A549 (cell line): ENCODE data around the gene KIF1A. TPM values are rescaled to one million over a fixed set of nuclear protein-coding genes. Genes with fewer than 3 reads are reported as not detected.
A peak's percentile ranks its signal among the peaks of the same experiment; 100 is the strongest.

Experiments
- ATAC-seq, 2 experiments: fragments of 200-7000 bp in 1 of 2; fragments of >200 bp in 1 of 2; cut with Nextera tagmentation in 1 of 2; cut with Tn5 transposase in 1 of 2; 3 replicates each; pipeline versions ENCODE4 v1.8.0 to v1.9.1; 2018 to 2020; ENCODE audit warnings: mild to moderate bottlenecking in 1 of 2, moderate library complexity in 1 of 2
- CTCF ChIA-PET: fragments of 300-600 bp; sonication (Branson Sonifier 250); formaldehyde crosslinking; extraction: SDS; loops from one replicate; lab custom pipeline; 2021; ENCODE audit warnings: antibody characterized with exemption, inconsistent platforms; lab: Yijun Ruan, JAX
- POLR2A ChIA-PET: fragments of 350-600 bp; formaldehyde crosslinking; extraction: SDS; loops from one replicate; lab custom pipeline; 2021; ENCODE audit warnings: antibody characterized with exemption, inconsistent platforms; lab: Yijun Ruan, JAX
- DNase-seq, 2 experiments: peaks; one replicate each; pipeline versions ENCODE4 v3.0.0 to v3.0.0-alpha.2; 2011 to 2016; ENCODE audit warnings: low read depth in 1 of 2, low spot score in 1 of 2
- FAIRE-seq: peaks from 2 replicates; lab custom pipeline; 2011; peaks lifted over from hg19 to GRCh38; lab: Jason Lieb, UNC
- H3K27ac ChIP-seq, 2 experiments: fragments of >200 bp; sonication (Bioruptor Twin); formaldehyde crosslinking; 3 replicates each; pipeline ENCODE4 v1.5.1; 2016 to 2017
- H3K4me1 ChIP-seq: fragments of >200 bp; sonication (Bioruptor Twin); formaldehyde crosslinking; 3 replicates; pipeline ENCODE4 v1.6.1; 2016
- H3K4me2 ChIP-seq: fragments of >200 bp; sonication (Bioruptor Twin); formaldehyde crosslinking; 3 replicates; pipeline ENCODE4 v1.6.1; 2016
- H3K4me3 ChIP-seq: fragments of >200 bp; sonication (Bioruptor Twin); formaldehyde crosslinking; 3 replicates; pipeline ENCODE4 v1.5.1; 2016
- H3K9me3 ChIP-seq: fragments of >200 bp; sonication (Bioruptor Twin); formaldehyde crosslinking; 3 replicates; pipeline ENCODE4 v1.6.1; 2016
- CBX8 ChIP-seq: fragments of 200-600 bp; sonication (generic); IDR thresholded peaks from 2 replicates; pipeline ENCODE4 v1.6.1; 2016
- CEBPB ChIP-seq, 2 experiments: fragments of >200 bp in 1 of 2; sonication (Bioruptor Twin) in 1 of 2; formaldehyde crosslinking in 1 of 2; IDR thresholded peaks; 2 replicates each; pipeline ENCODE4 v1.6.1; 2012 to 2016
- CHD4 ChIP-seq: fragments of 200-600 bp; sonication (generic); IDR thresholded peaks from 2 replicates; pipeline ENCODE4 v1.6.1; 2016; ENCODE audit warnings: antibody characterized with exemption, mild to moderate bottlenecking, borderline replicate concordance
- EHMT2 ChIP-seq: fragments of 200-600 bp; sonication (generic); IDR thresholded peaks from 2 replicates; pipeline ENCODE4 v1.6.1; 2016; ENCODE audit warnings: antibody characterized with exemption, low read depth, mild to moderate bottlenecking, moderate library complexity
- FOSL2 ChIP-seq, 2 experiments: fragments of 450-650 bp in 1 of 2; fragments of >200 bp in 1 of 2; sonication (Bioruptor Twin) in 1 of 2; formaldehyde crosslinking; IDR thresholded peaks; 2 replicates each; pipeline versions ENCODE4 v1.5.0 to v1.6.1; 2016 to 2020; ENCODE audit warnings: mild to moderate bottlenecking in 1 of 2, moderate library complexity in 1 of 2
- HEYL ChIP-seq: fragments of 250-450 bp; sonication (Bioruptor Pico); IDR thresholded peaks from 2 replicates; pipeline ENCODE4 v1.8.0; 2021; ENCODE audit warnings: mild to moderate bottlenecking, moderate library complexity
- HOXB13 ChIP-seq: fragments of 250-450 bp; sonication (Bioruptor Pico); IDR thresholded peaks from 2 replicates; pipeline ENCODE4 v1.5.0; 2020; ENCODE audit warnings: low read depth, mild to moderate bottlenecking, moderate library complexity
- JUN ChIP-seq, 2 experiments: fragments of >200 bp; sonication (Bioruptor Twin); formaldehyde crosslinking; IDR thresholded peaks; 2 replicates in 1 of 2; 3 replicates in 1 of 2; pipeline ENCODE4 v1.6.1; 2016 to 2017
- JUNB ChIP-seq: fragments of >200 bp; sonication (Bioruptor Twin); formaldehyde crosslinking; IDR thresholded peaks from 2 replicates; pipeline ENCODE4 v1.6.1; 2016
- KDM1A ChIP-seq: fragments of 200-600 bp; sonication (generic); IDR thresholded peaks from 2 replicates; pipeline ENCODE4 v1.6.1; 2016; ENCODE audit warnings: low read depth, mild to moderate bottlenecking
- KDM5A ChIP-seq: fragments of 200-600 bp; sonication (generic); IDR thresholded peaks from 2 replicates; pipeline ENCODE4 v1.6.1; 2016; ENCODE audit warnings: antibody characterized with exemption, mild to moderate bottlenecking
- NFE2L2 ChIP-seq: fragments of 150-350 bp; conservative IDR thresholded peaks from 2 replicates; pipeline ENCODE4 v1.6.1; 2014; ENCODE audit warnings: low read length
- RAD21 ChIP-seq, 2 experiments: fragments of >200 bp in 1 of 2; sonication (Bioruptor Twin) in 1 of 2; formaldehyde crosslinking in 1 of 2; IDR thresholded peaks in 1 of 2; conservative IDR thresholded peaks in 1 of 2; 2 replicates in 1 of 2; 3 replicates in 1 of 2; pipeline ENCODE4 v1.6.1; 2012 to 2018; ENCODE audit warnings: inconsistent platforms in 1 of 2
- RNF2 ChIP-seq: fragments of 200-600 bp; sonication (generic); IDR thresholded peaks from 2 replicates; pipeline ENCODE4 v1.6.1; 2016; ENCODE audit warnings: low read depth, mild to moderate bottlenecking, antibody characterized with exemption, moderate library complexity, borderline replicate concordance
- TFCP2L1 ChIP-seq: fragments of 250-450 bp; sonication (Bioruptor Pico); IDR thresholded peaks from 2 replicates; pipeline ENCODE4 v1.5.0; 2021; ENCODE audit warnings: mild to moderate bottlenecking
- TP53 ChIP-seq: fragments of 250-450 bp; sonication (Bioruptor Pico); IDR thresholded peaks from 2 replicates; pipeline ENCODE4 v1.5.0; 2021; ENCODE audit warnings: mild to moderate bottlenecking, moderate library complexity
- ZC3H11A ChIP-seq: fragments of 450-650 bp; IDR thresholded peaks from 2 replicates; pipeline ENCODE4 v1.6.1; 2014; ENCODE audit warnings: antibody characterized with exemption, mild to moderate bottlenecking
- ZNF302 ChIP-seq: fragments of 250-450 bp; sonication (Bioruptor Pico); IDR thresholded peaks from 2 replicates; pipeline ENCODE4 v1.9.0; 2021; ENCODE audit warnings: inconsistent platforms, mild to moderate bottlenecking, moderate library complexity
- WGBS: methylation state at CpG from one replicate; pipeline ENCODE4 v1.1.6; 2017; ENCODE audit errors: missing lambda C conversion rate; 5-methylcytosine and 5-hydroxymethylcytosine counted together
- polyA plus RNA-seq, 4 experiments: library from polyadenylated mRNA; depleted of rRNA in 3 of 4; stranded (reverse); fragments of >200 nt; fragmentation: RNase III in 1 of 4; extraction: RNeasy Plus Mini Kit Qiagen cat#74134 plus additional on column Dnase treatment in 1 of 4; gene quantifications; 2 replicates in 3 of 4; 3 replicates in 1 of 4; pipeline ENCODE4 v1.2.3, GENCODE V29; 2011 to 2017
- TF ChIP-seq, protein P1 (sequence below): fragments of 450-650 bp; IDR thresholded peaks from 2 replicates; pipeline ENCODE4 v1.6.1; 2014; ENCODE audit warnings: antibody characterized with exemption
- TF ChIP-seq, protein P2 (sequence below): fragments of 150-350 bp; IDR thresholded peaks from 2 replicates; pipeline ENCODE4 v1.6.1; 2014; ENCODE audit warnings: low read depth, mild to moderate bottlenecking, low read length
- TF ChIP-seq, protein P3 (sequence below): IDR thresholded peaks from 2 replicates; pipeline ENCODE4 v1.6.1; 2012
- TF ChIP-seq, protein P4 (sequence below): fragments of >200 bp; sonication (Bioruptor Twin); formaldehyde crosslinking; IDR thresholded peaks from 2 replicates; pipeline ENCODE4 v1.6.1; 2016
- TF ChIP-seq, protein P5 (sequence below): fragments of 250-450 bp; sonication (Bioruptor Pico); IDR thresholded peaks from 2 replicates; pipeline ENCODE4 v1.5.0; 2021; ENCODE audit warnings: mild to moderate bottlenecking, moderate library complexity, borderline replicate concordance
- TF ChIP-seq, protein P6 (sequence below): IDR thresholded peaks from 2 replicates; pipeline ENCODE4 v1.6.1; 2012

The KIF1A gene
- polyA plus RNA-seq, 2 of the 4 experiments (the other 2 are of a cell fraction) = 0.28 to 0.50 TPM

DNA sequence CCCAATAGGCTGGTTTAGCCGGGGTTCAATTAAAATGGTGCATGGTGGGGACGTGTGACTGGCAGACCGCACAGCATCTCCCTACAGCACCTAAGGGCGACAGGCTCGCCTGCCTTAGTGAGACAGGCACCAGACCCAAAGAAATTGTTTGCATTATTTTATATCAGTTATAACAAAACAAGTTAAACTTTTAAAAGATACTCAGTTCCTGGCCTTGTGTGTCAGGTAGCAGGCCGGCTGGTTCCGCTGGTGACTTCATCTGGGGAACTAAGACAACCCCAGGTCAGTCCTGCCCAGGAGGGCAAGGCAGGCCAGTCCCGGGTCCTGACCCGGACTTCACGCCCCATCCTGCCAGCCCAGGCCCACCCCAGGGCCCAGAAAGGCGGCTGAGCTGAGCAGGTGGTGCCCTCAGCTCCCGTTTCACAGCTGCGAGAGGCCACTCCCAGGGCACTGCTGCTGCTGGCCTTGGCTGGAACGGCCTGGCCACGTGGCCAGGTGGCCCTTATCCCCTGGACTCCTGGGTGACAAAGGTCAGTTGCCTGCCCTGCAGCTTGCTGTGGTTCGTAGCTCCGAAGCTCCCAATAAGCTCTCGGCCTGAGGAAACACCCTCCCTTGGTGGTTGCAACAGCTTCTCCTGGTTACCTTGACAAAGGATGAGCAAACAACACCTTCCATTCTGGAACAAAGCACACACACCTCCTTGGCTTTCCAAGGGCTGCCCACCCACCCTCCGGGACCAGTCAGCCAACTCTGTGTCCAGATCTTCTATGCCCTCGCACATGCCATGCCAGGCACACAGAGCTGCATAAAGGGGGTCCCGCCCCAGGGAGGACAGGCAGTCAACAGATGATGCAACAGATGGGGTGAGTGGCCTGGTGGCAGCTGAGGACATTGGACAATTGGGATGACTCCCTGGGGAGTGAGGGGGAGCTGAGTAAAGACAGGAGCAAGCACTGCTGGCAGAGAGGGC is 37.3 kb upstream of the KIF1A start:
- no peak for FAIRE-seq
- 78% methylated on average over 13 of the region's 21 CpGs for WGBS

DNA sequence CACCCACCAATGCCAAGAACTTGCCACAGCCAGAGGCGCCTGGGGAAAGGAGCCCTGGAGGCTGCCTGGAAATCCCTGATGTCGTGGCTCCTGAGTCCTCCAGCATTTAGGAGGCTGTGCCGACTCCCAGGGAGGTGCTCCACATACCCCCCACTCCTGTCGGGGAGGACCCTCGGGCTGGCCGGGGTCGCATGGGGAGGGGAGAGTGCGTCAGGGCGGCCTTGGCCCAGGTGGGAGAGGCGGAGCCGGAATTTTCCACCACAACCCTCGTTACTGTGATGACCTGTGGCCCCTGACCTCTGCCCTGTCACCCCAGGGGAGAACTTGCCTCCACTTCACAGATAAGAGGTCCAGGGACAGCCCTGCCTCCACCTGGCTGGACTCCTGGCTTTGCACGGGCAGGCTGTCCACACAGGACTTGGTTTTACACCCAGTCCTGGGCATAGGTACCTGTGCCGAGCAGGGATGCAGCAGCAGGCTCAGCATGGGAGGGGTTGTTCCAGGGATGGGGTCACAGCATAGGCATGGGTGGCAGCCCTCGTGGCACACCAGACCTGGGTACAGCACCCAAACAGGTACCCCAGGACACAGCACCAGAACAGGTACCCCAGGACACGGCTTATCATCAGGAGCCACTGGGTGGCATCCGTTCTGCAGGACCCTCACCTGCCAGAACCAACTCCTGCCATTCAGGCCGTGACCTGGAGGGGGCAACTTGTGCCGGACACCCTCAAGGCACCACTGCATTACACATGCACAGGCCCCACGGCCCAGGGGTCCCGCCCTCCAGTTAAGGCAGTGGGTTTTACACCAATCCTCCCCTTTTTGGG is 36.3 kb upstream of the KIF1A start:
- DNase-seq = peak; percentile 25 to 38
- H3K4me1 ChIP-seq = no peaks in the 10 kb centered on the region
- POLR2A ChIA-PET = no interaction called here
- 46% methylated on average over 5 of the region's 21 CpGs for WGBS
- H3K9me3 ChIP-seq = no peaks in the 10 kb centered on the region
- TF ChIP-seq JUN (IDR thresholded peaks at IDR 0.05) = no peak
- no peak for TF ChIP-seq RNF2
- no peak for TF ChIP-seq NFE2L2
- TF ChIP-seq, protein P1, sequence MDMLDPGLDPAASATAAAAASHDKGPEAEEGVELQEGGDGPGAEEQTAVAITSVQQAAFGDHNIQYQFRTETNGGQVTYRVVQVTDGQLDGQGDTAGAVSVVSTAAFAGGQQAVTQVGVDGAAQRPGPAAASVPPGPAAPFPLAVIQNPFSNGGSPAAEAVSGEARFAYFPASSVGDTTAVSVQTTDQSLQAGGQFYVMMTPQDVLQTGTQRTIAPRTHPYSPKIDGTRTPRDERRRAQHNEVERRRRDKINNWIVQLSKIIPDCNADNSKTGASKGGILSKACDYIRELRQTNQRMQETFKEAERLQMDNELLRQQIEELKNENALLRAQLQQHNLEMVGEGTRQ = no peak
- TF ChIP-seq, protein P2, sequence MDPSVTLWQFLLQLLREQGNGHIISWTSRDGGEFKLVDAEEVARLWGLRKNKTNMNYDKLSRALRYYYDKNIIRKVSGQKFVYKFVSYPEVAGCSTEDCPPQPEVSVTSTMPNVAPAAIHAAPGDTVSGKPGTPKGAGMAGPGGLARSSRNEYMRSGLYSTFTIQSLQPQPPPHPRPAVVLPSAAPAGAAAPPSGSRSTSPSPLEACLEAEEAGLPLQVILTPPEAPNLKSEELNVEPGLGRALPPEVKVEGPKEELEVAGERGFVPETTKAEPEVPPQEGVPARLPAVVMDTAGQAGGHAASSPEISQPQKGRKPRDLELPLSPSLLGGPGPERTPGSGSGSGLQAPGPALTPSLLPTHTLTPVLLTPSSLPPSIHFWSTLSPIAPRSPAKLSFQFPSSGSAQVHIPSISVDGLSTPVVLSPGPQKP = no peak
- TF ChIP-seq RAD21 (conservative IDR thresholded peaks at IDR 0.05 in 1 of 2, IDR thresholded peaks at IDR 0.05 in 1 of 2) = peak; percentile 11 to 33; a peak in 2 of 5 replicates
- TF ChIP-seq ZC3H11A = no peak
- TF ChIP-seq EHMT2 = no peak
- TF ChIP-seq, protein P3, sequence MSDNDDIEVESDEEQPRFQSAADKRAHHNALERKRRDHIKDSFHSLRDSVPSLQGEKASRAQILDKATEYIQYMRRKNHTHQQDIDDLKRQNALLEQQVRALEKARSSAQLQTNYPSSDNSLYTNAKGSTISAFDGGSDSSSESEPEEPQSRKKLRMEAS = no peak
- TF ChIP-seq, all 56 proteins: peak for 1
- Histone ChIP-seq H3K4me3 (no peak overlapping the region), H3K27ac (no peak overlapping the region), H3K4me2 (no peak overlapping the region)
- FAIRE-seq (no peak), ATAC-seq (peak; percentile 51 to 83; a peak in 4 of 6 replicates)
- CTCF ChIA-PET = no interaction called here

More for the DNA sequence above, 37.3 kb upstream of the KIF1A start:
- ChIA-PET CTCF (interaction anchor here (1.0 kb wide), 1 partner anchor 12 kb away, joined by 3 read pairs; no protein-coding TSS in a partner anchor), POLR2A (no interaction called here)
- no peak overlapping the region for H3K4me2 ChIP-seq
- TF ChIP-seq CBX8 (no peak), HEYL (CRISPR knock-in tag) (no peak), ZNF302 (CRISPR knock-in tag) (no peak), TP53 (CRISPR knock-in tag) (no peak), FOSL2 (IDR thresholded peaks at IDR 0.05) (no peak), FOSL2 (CRISPR knock-in tag; IDR thresholded peaks at IDR 0.05) (no peak)
- H3K9me3 ChIP-seq = no peaks in the 10 kb centered on the region
- no peaks in the 10 kb centered on the region for H3K4me1 ChIP-seq
- H3K27ac ChIP-seq = no peak overlapping the region
- H3K4me3 ChIP-seq = no peak overlapping the region
- ATAC-seq (no peak), DNase-seq (no peak)

DNA sequence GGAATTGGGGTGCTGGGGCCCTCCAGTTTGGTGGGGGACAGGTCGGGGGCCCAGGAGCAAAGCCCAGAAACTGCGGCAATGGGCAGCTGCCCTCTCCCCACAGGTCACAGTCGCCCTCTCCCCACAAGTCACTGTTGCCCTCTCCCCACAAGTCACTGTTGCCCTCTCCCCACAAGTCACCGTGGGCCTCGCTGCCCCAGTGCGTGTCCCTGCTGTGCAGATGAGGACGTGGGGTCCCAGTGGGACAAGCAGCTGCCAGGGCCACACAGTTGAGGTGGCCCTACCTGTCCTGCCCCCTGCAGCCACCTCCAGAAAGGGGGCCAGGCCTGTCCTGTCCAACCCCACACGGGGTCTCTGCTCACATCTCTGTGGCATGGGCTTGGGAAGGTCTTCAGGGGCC is 35.7 kb upstream of the KIF1A start:
- ChIA-PET POLR2A (no interaction called here), CTCF (no interaction called here)
- H3K27ac ChIP-seq = no peak overlapping the region
- ATAC-seq (no peak), FAIRE-seq (no peak), DNase-seq (no peak)
- H3K4me3 ChIP-seq = no peak overlapping the region
- no peak overlapping the region for H3K4me2 ChIP-seq
- 72% methylated on average over 5 of the region's 8 CpGs for WGBS
- H3K4me1 ChIP-seq = no peaks in the 10 kb centered on the region
- TF ChIP-seq KDM5A (no peak), TP53 (CRISPR knock-in tag) (no peak), TFCP2L1 (no peak), KDM1A (no peak), CHD4 (no peak), RNF2 (no peak), JUNB (no peak), HOXB13 (CRISPR knock-in tag) (no peak), CEBPB (IDR thresholded peaks at IDR 0.05) (no peak)
- TF ChIP-seq, protein P4, sequence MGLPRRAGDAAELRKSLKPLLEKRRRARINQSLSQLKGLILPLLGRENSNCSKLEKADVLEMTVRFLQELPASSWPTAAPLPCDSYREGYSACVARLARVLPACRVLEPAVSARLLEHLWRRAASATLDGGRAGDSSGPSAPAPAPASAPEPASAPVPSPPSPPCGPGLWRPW = no peak
- TF ChIP-seq, protein P5, sequence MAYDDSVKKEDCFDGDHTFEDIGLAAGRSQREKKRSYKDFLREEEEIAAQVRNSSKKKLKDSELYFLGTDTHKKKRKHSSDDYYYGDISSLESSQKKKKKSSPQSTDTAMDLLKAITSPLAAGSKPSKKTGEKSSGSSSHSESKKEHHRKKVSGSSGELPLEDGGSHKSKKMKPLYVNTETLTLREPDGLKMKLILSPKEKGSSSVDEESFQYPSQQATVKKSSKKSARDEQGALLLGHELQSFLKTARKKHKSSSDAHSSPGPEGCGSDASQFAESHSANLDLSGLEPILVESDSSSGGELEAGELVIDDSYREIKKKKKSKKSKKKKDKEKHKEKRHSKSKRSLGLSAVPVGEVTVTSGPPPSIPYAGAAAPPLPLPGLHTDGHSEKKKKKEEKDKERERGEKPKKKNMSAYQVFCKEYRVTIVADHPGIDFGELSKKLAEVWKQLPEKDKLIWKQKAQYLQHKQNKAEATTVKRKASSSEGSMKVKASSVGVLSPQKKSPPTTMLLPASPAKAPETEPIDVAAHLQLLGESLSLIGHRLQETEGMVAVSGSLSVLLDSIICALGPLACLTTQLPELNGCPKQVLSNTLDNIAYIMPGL (CRISPR knock-in tag) = no peak
- TF ChIP-seq, protein P6, sequence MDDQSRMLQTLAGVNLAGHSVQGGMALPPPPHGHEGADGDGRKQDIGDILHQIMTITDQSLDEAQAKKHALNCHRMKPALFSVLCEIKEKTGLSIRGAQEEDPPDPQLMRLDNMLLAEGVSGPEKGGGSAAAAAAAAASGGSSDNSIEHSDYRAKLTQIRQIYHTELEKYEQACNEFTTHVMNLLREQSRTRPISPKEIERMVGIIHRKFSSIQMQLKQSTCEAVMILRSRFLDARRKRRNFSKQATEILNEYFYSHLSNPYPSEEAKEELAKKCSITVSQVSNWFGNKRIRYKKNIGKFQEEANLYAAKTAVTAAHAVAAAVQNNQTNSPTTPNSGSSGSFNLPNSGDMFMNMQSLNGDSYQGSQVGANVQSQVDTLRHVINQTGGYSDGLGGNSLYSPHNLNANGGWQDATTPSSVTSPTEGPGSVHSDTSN = no peak
- TF ChIP-seq, protein P1 = no peak
- no peaks in the 10 kb centered on the region for H3K9me3 ChIP-seq
